Activated naive CD4-positive, alpha-beta T cell treated with anti-CD3 and anti-CD28 coated beads for 36 hours (primary cell): ENCODE data around the gene MNAT1. TPM values are rescaled to one million over a fixed set of nuclear protein-coding genes. Genes with fewer than 3 reads are reported as not detected.

Experiments
- CTCF ChIA-PET: fragments of 350-600 bp; sonication (Branson Sonifier 250); formaldehyde crosslinking; loops from one replicate; lab custom pipeline; 2021; ENCODE audit warnings: antibody characterized with exemption; lab: Charles Lee
- DNase-seq: peaks from one replicate; pipeline ENCODE4 v3.0.0-alpha.2; 2020
- H3K27ac Mint-ChIP-seq: one replicate; pipeline ENCODE4 v1.8.0; 2021; ENCODE audit warnings: mild to moderate bottlenecking, mixed read lengths
- H3K27me3 Mint-ChIP-seq: one replicate; pipeline ENCODE4 v1.8.0; 2021; ENCODE audit warnings: low read depth, mixed read lengths
- H3K36me3 Mint-ChIP-seq: one replicate; pipeline ENCODE4 v1.8.0; 2021; ENCODE audit warnings: low read depth, mixed read lengths
- H3K4me1 Mint-ChIP-seq: one replicate; pipeline ENCODE4 v1.8.0; 2021; ENCODE audit warnings: low read depth, mixed read lengths
- H3K4me3 Mint-ChIP-seq: one replicate; pipeline ENCODE4 v1.8.0; 2021; ENCODE audit warnings: mild to moderate bottlenecking, moderate library complexity, mixed read lengths
- H3K9me3 Mint-ChIP-seq: one replicate; pipeline ENCODE4 v1.8.0; 2021; ENCODE audit warnings: mixed read lengths
- intact Hi-C: fragments of 100-400 bp; cut with micrococcal nuclease; formaldehyde crosslinking; loops from one replicate; pipeline ENCODE4 v1.15.1; 2023
- total RNA-seq, 2 experiments: library from RNA; stranded (reverse); gene quantifications; one replicate each; pipeline ENCODE4 v1.2.3, GENCODE V29; 2021

Gene MNAT1
- total RNA-seq, 2 experiments from 2014 or later, result 44.0 to 44.2 TPM

GRCh38 chr14:60980811-60981632 lies 246.5 kb downstream of the MNAT1 start, which contains the start of the genes SLC38A6 and TRMT5:
Gene SLC38A6 (plus strand): TSS chr14:60981245. CDS start chr14:60981278, 33 bp downstream.
Gene TRMT5 (minus strand): TSS chr14:60981079. CDS start chr14:60980973, 106 bp downstream.
- DNase-seq, result peak; percentile 95
- Mint-ChIP-seq H3K36me3 (peaks cover 16% of the 10 kb centered on the region), H3K27ac (no peak within 1 kb of the TSS), H3K9me3 (no peaks in the 10 kb centered on the region), H3K4me1 (peaks cover 31% of the 10 kb centered on the region), H3K27me3 (no peaks in the 10 kb centered on the region), H3K4me3 (no peak within 1 kb of the TSS)
- intact Hi-C loops, result loop anchor here (1.0 to 2.0 kb wide), 8 partner anchors 197 to 782 kb away; partner anchors contain the start of genes MNAT1, PPM1A and SNAPC1
- CTCF ChIA-PET, result interaction anchor here (0.6 to 1.3 kb wide), 2 partner anchors 19 to 54 kb away, joined by 3 read pairs; no protein-coding TSS in a partner anchor

- no peak for DNase-seq
- Mint-ChIP-seq H3K36me3 (peaks cover 16% of the 10 kb centered on the region), H3K9me3 (no peaks in the 10 kb centered on the region), H3K4me1 (peaks cover 27% of the 10 kb centered on the region), H3K4me3 (no peak overlapping the region), H3K27me3 (no peaks in the 10 kb centered on the region), H3K27ac (no peak overlapping the region)
- intact Hi-C loops, result loop anchor here (1.0 to 2.0 kb wide), 8 partner anchors 196 to 781 kb away; partner anchors contain the start of genes MNAT1, PPM1A and SNAPC1
- CTCF ChIA-PET, result no interaction called here
These were observed 247.3 kb downstream of the MNAT1 start for GRCh38 chr14:60981633-60982455.

- Mint-ChIP-seq H3K27me3 (no peaks in the 10 kb centered on the region), H3K27ac (no peak overlapping the region), H3K4me3 (no peak overlapping the region), H3K4me1 (peaks cover 14% of the 10 kb centered on the region), H3K9me3 (no peaks in the 10 kb centered on the region), H3K36me3 (peaks cover 8% of the 10 kb centered on the region)
- no peak for DNase-seq
- intact Hi-C loops, result no loop called here
- CTCF ChIA-PET, result no interaction called here
These were observed 249.6 kb downstream of the MNAT1 start for GRCh38 chr14:60984196-60984595.

GRCh38 chr14:60986500-60986899 lies 251.9 kb downstream of the MNAT1 start:
- peaks cover 11% of the 10 kb centered on the region for H3K36me3 Mint-ChIP-seq
- H3K4me3 Mint-ChIP-seq, result no peak overlapping the region
- CTCF ChIA-PET, result no interaction called here
- intact Hi-C loops, result no loop called here
- H3K27me3 Mint-ChIP-seq, result no peaks in the 10 kb centered on the region
- no peak for DNase-seq
- no peak overlapping the region for H3K27ac Mint-ChIP-seq
- no peaks in the 10 kb centered on the region for H3K9me3 Mint-ChIP-seq
- H3K4me1 Mint-ChIP-seq, result peaks cover 2% of the 10 kb centered on the region

GRCh38 chr14:60989599-60989998 lies 255.0 kb downstream of the MNAT1 start:
- H3K27ac Mint-ChIP-seq, result no peak overlapping the region
- CTCF ChIA-PET, result no interaction called here
- no peak for DNase-seq
- no peak overlapping the region for H3K4me3 Mint-ChIP-seq
- H3K4me1 Mint-ChIP-seq, result peaks cover 2% of the 10 kb centered on the region
- H3K36me3 Mint-ChIP-seq, result peaks cover 20% of the 10 kb centered on the region
- no peaks in the 10 kb centered on the region for H3K27me3 Mint-ChIP-seq
- no peaks in the 10 kb centered on the region for H3K9me3 Mint-ChIP-seq
- intact Hi-C loops, result no loop called here

- peaks cover 23% of the 10 kb centered on the region for H3K36me3 Mint-ChIP-seq
- no peaks in the 10 kb centered on the region for H3K9me3 Mint-ChIP-seq
- CTCF ChIA-PET, result no interaction called here
- H3K4me1 Mint-ChIP-seq, result no peaks in the 10 kb centered on the region
- no peak overlapping the region for H3K4me3 Mint-ChIP-seq
- intact Hi-C loops, result no loop called here
- H3K27ac Mint-ChIP-seq, result no peak overlapping the region
- H3K27me3 Mint-ChIP-seq, result no peaks in the 10 kb centered on the region
- DNase-seq, result no peak
These were observed 264.1 kb downstream of the MNAT1 start for GRCh38 chr14:60998617-60999016.

- Mint-ChIP-seq H3K27ac (no peak overlapping the region), H3K4me3 (no peak overlapping the region), H3K9me3 (peaks cover 2% of the 10 kb centered on the region), H3K27me3 (no peaks in the 10 kb centered on the region), H3K36me3 (peaks cover 25% of the 10 kb centered on the region), H3K4me1 (no peaks in the 10 kb centered on the region)
- no peak for DNase-seq
- intact Hi-C loops, result no loop called here
- CTCF ChIA-PET, result no interaction called here
These were observed 265.0 kb downstream of the MNAT1 start for GRCh38 chr14:60999536-60999935.

GRCh38 chr14:61003571-61003970 lies 269.0 kb downstream of the MNAT1 start:
- Mint-ChIP-seq H3K27ac (no peak overlapping the region), H3K36me3 (peaks cover 12% of the 10 kb centered on the region), H3K9me3 (peaks cover 10% of the 10 kb centered on the region), H3K27me3 (no peaks in the 10 kb centered on the region), H3K4me3 (no peak overlapping the region), H3K4me1 (no peaks in the 10 kb centered on the region)
- intact Hi-C loops, result no loop called here
- CTCF ChIA-PET, result no interaction called here
- DNase-seq, result no peak

GRCh38 chr14:61019537-61019936 lies 285.0 kb downstream of the MNAT1 start:
- no peak overlapping the region for H3K27ac Mint-ChIP-seq
- no peaks in the 10 kb centered on the region for H3K36me3 Mint-ChIP-seq
- H3K9me3 Mint-ChIP-seq, result no peaks in the 10 kb centered on the region
- DNase-seq, result no peak
- intact Hi-C loops, result no loop called here
- H3K27me3 Mint-ChIP-seq, result no peaks in the 10 kb centered on the region
- H3K4me1 Mint-ChIP-seq, result no peaks in the 10 kb centered on the region
- no peak overlapping the region for H3K4me3 Mint-ChIP-seq
- CTCF ChIA-PET, result no interaction called here

Other genes starting within 250 kb of the MNAT1 start
- not detected for gene C14orf39, start 248.7 kb upstream of the MNAT1 start, total RNA-seq
- gene SIX6, start 225.6 kb upstream of the MNAT1 start, total RNA-seq, result not detected
- not detected for gene SIX1, start 85.3 kb upstream of the MNAT1 start, total RNA-seq
- not detected for gene SIX4, start 10.4 kb upstream of the MNAT1 start, total RNA-seq
- 10 to 100 TPM; 13.9 to 18.3 TPM for gene TRMT5, start 246.3 kb downstream of the MNAT1 start, total RNA-seq
- gene SLC38A6, start 246.5 kb downstream of the MNAT1 start, total RNA-seq, result 1 to 10 TPM; 4.1 to 4.3 TPM